HG02571 (cell line): Measurements from ENCODE around the gene KRT17.
"Not testable (repeated sequence)": the region's sequence is repeated elsewhere in the genome, so short reads cannot be mapped to it uniquely, and the experiment has no call there.

Source experiments
- ATAC-seq: cut with Tn5 transposase; IDR thresholded peaks from one replicate; pipeline ENCODE4 v1.9.1; 2021; ENCODE audit warnings: mild to moderate bottlenecking, moderate library complexity; ENCODE audit not compliant: unreplicated experiment

Gene KRT17

GRCh38 chr17:41621916-41622315, 2.5 kb downstream of the KRT17 start:
- ATAC-seq: no peak

GRCh38 chr17:41621435-41621817, 2.9 kb downstream of the KRT17 start:
- not testable (repeated sequence) for ATAC-seq

- ATAC-seq: no peak
These were observed 3.6 kb downstream of the KRT17 start for GRCh38 chr17:41620583-41621434.

- not testable (repeated sequence) for ATAC-seq
These were observed 4.3 kb downstream of the KRT17 start for GRCh38 chr17:41619927-41620582.

GRCh38 chr17:41619036-41619926, 5.1 kb downstream of the KRT17 start:
- ATAC-seq: no peak

- ATAC-seq: no peak
These were observed 5.9 kb downstream of the KRT17 start for GRCh38 chr17:41618341-41619035.

GRCh38 chr17:41617698-41618097, 6.7 kb downstream of the KRT17 start:
- no peak for ATAC-seq

- no peak for ATAC-seq
These were observed 7.2 kb downstream of the KRT17 start for GRCh38 chr17:41617136-41617535.

- ATAC-seq: not testable (repeated sequence)
These were observed 7.9 kb downstream of the KRT17 start for GRCh38 chr17:41616486-41616885.

GRCh38 chr17:41615454-41615853, 8.9 kb downstream of the KRT17 start:
- no peak for ATAC-seq

- not testable (repeated sequence) for ATAC-seq
These were observed 9.6 kb downstream of the KRT17 start for GRCh38 chr17:41614767-41615166.

GRCh38 chr17:41614098-41614497, 10.3 kb downstream of the KRT17 start:
- ATAC-seq: no peak

- no peak for ATAC-seq
These were observed 10.9 kb downstream of the KRT17 start for GRCh38 chr17:41613277-41614082.

- not testable (repeated sequence) for ATAC-seq
These were observed 11.8 kb downstream of the KRT17 start, which contains the start of gene KRT16 for GRCh38 chr17:41612376-41613160. KRT16 (minus strand) TSS chr17:41612767; CDS start chr17:41612688, 79 bp downstream.

GRCh38 chr17:41610965-41611640, 13.3 kb downstream of the KRT17 start:
- ATAC-seq: no peak

- ATAC-seq: not testable (repeated sequence)
These were observed 14.3 kb downstream of the KRT17 start for GRCh38 chr17:41610061-41610517.

GRCh38 chr17:41606930-41607329, 17.4 kb downstream of the KRT17 start:
- not testable (repeated sequence) for ATAC-seq

- ATAC-seq: no peak
These were observed 21.9 kb downstream of the KRT17 start for GRCh38 chr17:41602524-41602923.
